Mucosa of descending colon (tissue), 3 donors: ENCODE data around the gene GFOD1. TPM values are rescaled to one million over a fixed set of nuclear protein-coding genes. Genes with fewer than 3 reads are reported as not detected.
A peak's percentile ranks its signal among the peaks of the same experiment; 100 is the strongest.
"Not testable (repeated sequence)": the region's sequence is repeated elsewhere in the genome, so short reads cannot be mapped to it uniquely, and the experiment has no call there.

Experiments
- ATAC-seq: fragments of 200-7000 bp; cut with Tn5 transposase; one replicate; pipeline ENCODE4 v1.9.1; 2020; ENCODE audit warnings: mild to moderate bottlenecking, moderate library complexity
- DNase-seq, 3 donors: peaks; one replicate each; pipeline ENCODE4 v3.0.0-alpha.2; 2020
- H3K36me3 ChIP-seq: fragments of 200-600 bp; one replicate; pipeline ENCODE4 v1.8.0; 2021; ENCODE audit warnings: low read depth, mild to moderate bottlenecking
- H3K4me1 ChIP-seq: fragments of 200-600 bp; one replicate; pipeline ENCODE4 v1.8.0; 2021; ENCODE audit warnings: low read depth, mild to moderate bottlenecking
- H3K4me3 ChIP-seq: fragments of 200-600 bp; one replicate; pipeline ENCODE4 v1.8.0; 2021; ENCODE audit warnings: mild to moderate bottlenecking
- H3K9me3 ChIP-seq: fragments of 200-600 bp; one replicate; pipeline ENCODE4 v1.8.0; 2021; ENCODE audit warnings: mild to moderate bottlenecking
- intact Hi-C, 2 donors: fragments of 100-400 bp; cut with DNase I in 1 of 2; cut with micrococcal nuclease in 1 of 2; formaldehyde crosslinking; loops; one replicate each; pipeline versions ENCODE4 v1.11.0 to v1.11.1; 2022; cut with DNase I, micrococcal nuclease
- total RNA-seq, 3 donors: library from RNA; stranded (reverse); fragmentation: NEBNext Ultra II Directional in 2 of 3; extraction: Animal tissue kit (Norgen Biotek cat#: 25700) in 2 of 3; gene quantifications; one replicate each; pipeline versions ENCODE4 v1.2.1 to v1.2.4, GENCODE V29; 2021 to 2023
- TF ChIP-seq, protein P1 (sequence below): fragments of 200-600 bp; IDR thresholded peaks from one replicate; pipeline ENCODE4 v1.8.0; 2022; ENCODE audit warnings: antibody characterized with exemption, mild to moderate bottlenecking
- donor health status: DM: no; HTN: no; CAD: no; lungs with moderate emphysema.
- donor health status: DM: no; HTN: no; CAD: no.
- donor health status: DM: no; HTN: yes; CAD: no.

GFOD1 gene
- total RNA-seq, 3 donors from 2014 or later = 10.4 to 22.4 (median 13.2) TPM

DNA sequence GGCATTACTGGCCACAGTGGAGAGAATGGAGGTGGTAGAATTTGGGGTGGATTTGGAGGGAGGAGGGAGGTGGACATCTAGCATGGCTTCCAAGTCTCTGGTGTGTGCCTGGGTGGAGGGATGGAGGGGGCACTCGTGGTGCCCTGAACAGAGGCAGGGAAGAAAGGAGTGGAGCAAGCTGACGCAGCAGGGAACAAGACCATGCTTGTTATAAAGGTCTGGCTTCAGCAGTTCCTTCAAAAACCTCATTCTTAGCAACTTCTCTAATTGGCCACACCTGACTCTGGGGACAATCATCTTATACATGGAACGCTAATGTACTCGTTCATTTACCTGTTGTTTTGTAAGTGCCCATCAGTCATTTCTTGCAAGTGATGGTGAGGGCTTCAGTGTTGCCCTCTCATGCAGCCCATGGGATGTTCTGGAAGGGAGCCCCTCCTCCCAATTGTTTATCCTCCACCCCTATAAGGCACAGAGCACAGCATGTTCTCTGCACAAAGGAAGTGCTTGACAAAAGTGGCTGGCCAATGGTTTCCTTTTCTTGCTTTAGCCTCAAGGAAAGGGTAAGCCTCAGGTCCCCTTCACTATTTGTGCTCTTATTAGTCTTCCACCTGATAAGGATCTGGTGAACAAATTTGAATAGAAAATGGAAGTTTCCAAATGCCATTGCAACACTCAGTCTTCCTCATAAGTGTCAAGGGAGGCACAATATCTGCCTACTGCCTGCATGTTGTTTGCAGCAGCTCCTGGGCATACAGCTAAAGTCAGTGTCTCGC lies 39.3 kb downstream of the GFOD1 start:
- ATAC-seq = peak; percentile 52

DNA sequence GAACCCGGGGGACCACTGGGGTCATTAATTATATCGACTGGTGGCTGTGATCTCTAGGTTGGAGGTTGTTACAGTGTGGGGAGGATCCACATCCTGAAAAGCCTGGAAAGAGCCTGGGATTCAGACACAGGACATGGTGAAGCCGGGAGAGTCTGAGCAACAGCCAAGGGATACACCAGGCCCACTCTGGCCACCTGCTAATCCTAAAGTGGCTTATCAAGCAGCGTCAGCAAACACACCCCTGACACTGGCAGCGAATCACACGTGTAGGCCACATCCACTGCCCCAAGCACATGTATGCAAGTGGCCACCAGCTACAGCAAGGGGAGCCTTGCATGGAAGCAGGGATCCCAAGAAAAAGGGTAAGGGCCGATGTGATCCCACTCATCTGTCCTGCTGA lies 41.0 kb downstream of the GFOD1 start:
- ATAC-seq = no peak
- H3K9me3 ChIP-seq = no peaks in the 10 kb centered on the region
- H3K4me1 ChIP-seq = peaks cover 29% of the 10 kb centered on the region
- H3K4me3 ChIP-seq = no peak overlapping the region
- H3K36me3 ChIP-seq = no peaks in the 10 kb centered on the region
- TF ChIP-seq, protein P1, sequence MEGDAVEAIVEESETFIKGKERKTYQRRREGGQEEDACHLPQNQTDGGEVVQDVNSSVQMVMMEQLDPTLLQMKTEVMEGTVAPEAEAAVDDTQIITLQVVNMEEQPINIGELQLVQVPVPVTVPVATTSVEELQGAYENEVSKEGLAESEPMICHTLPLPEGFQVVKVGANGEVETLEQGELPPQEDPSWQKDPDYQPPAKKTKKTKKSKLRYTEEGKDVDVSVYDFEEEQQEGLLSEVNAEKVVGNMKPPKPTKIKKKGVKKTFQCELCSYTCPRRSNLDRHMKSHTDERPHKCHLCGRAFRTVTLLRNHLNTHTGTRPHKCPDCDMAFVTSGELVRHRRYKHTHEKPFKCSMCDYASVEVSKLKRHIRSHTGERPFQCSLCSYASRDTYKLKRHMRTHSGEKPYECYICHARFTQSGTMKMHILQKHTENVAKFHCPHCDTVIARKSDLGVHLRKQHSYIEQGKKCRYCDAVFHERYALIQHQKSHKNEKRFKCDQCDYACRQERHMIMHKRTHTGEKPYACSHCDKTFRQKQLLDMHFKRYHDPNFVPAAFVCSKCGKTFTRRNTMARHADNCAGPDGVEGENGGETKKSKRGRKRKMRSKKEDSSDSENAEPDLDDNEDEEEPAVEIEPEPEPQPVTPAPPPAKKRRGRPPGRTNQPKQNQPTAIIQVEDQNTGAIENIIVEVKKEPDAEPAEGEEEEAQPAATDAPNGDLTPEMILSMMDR = no peak
- no peak for DNase-seq
- intact Hi-C loops = no loop called here

More for the DNA sequence above, 39.3 kb downstream of the GFOD1 start:
- DNase-seq = no peak
- Histone ChIP-seq H3K4me1 (peaks cover 21% of the 10 kb centered on the region), H3K36me3 (no peaks in the 10 kb centered on the region), H3K4me3 (no peak overlapping the region), H3K9me3 (no peaks in the 10 kb centered on the region)
- TF ChIP-seq, protein P1 = no peak
- intact Hi-C loops = no loop called here

DNA sequence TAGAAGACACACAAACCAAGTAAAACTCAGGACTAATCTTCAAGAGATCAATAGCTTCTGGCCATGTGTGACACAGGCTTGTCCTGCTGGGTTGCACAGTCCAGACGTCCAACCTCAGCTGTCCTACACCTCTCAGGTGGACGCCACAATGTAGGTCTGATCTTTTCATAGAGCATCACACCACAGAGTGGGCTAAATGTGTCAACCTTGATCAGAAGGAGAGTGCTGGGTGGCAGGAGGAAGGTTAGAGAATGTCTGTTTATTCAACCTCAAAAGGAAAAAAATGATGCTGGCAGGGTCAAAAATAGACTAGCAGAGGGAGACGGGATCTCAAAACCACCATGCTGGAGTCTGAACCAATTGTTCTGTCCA lies 41.7 kb downstream of the GFOD1 start:
- ATAC-seq (no peak), DNase-seq (no peak)
- peaks cover 29% of the 10 kb centered on the region for H3K4me1 ChIP-seq
- TF ChIP-seq, protein P1 = no peak
- H3K36me3 ChIP-seq = no peaks in the 10 kb centered on the region
- no peaks in the 10 kb centered on the region for H3K9me3 ChIP-seq
- intact Hi-C loops = no loop called here
- H3K4me3 ChIP-seq = no peak overlapping the region

DNA sequence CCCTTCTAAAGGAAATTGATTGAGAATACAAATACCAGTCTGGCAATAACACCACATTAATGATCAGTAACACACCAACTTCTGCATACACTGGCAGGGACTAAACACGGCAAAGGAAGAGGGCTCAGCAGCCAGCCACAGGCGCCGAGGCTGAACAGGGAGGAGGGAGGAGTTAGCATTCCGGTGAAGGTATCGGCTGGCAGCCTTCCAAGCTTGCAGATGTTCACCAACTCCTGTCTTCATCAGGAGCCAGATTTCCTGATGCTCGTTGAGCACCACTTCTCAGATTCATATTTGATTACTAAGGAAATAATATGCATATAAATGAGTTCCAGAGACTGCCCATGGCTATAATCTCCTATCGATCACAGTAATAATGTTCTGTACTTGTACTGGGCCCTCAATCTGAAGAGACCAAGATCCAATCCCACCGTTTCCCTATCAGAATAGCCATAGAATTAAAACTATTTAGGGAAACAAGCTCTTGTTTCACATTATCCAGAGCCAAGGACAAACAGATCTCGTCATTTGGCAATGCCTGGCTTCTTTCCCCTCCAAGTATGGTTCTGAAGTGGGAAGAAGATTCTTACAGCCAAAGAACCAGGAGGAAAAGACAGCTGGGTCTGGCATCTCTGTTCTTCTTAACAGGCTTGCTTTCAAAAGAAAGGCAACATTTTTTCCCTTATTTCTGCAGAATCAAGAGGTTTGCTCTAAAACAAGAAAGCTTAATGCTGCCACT lies 42.2 kb downstream of the GFOD1 start:
- no peak overlapping the region for H3K4me3 ChIP-seq
- TF ChIP-seq, protein P1 = no peak
- peaks cover 29% of the 10 kb centered on the region for H3K4me1 ChIP-seq
- intact Hi-C loops = no loop called here
- H3K36me3 ChIP-seq = no peaks in the 10 kb centered on the region
- peak; percentile 83 to 92 (median 85) for DNase-seq
- ATAC-seq = peak; percentile 78
- no peaks in the 10 kb centered on the region for H3K9me3 ChIP-seq

DNA sequence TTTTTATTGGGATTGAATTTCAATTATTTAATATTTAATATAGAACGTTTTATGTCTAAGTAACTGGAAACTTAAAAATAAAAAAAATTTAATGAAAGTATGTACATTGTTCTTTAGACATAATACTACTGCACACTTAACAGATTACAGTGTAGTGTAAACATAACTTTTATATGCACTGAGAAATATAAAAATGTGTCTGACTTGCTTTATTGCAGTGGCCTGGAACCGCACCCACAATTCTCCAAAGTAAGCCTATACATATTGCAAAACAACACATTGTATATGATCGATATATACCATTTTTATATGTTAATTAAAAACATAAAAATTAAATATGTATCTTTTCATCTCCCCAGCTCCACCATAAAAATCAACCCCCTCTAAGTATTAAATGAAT lies 42.8 kb downstream of the GFOD1 start:
- Histone ChIP-seq H3K4me1 (peaks cover 29% of the 10 kb centered on the region), H3K36me3 (no peaks in the 10 kb centered on the region), H3K9me3 (no peaks in the 10 kb centered on the region), H3K4me3 (no peak overlapping the region)
- intact Hi-C loops = no loop called here
- ATAC-seq = peak; percentile 78
- DNase-seq = peak in 1 of 3 donors; percentile 29
- TF ChIP-seq, protein P1 = no peak

DNA sequence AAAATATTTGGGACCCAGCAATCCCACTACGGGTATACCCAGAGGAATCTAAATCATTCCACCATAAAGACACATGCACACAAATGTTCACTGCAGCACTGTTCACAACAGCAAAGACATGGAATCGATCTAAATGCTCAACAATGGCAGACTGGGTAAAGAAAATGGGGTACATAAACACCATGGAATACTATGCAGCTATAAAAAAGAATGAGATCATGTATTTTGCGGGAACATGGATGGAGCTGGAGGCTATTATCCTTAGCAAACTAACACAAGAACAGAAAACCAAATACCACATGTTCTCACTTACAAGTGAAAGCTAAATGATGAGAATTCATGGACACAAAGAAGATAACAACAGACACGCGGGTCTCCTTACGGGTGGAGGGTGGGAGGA lies 43.4 kb downstream of the GFOD1 start:
- H3K9me3 ChIP-seq, intact Hi-C loops, ATAC-seq, H3K36me3 ChIP-seq, DNase-seq, H3K4me3 ChIP-seq: not testable (repeated sequence)
- peaks cover 29% of the 10 kb centered on the region for H3K4me1 ChIP-seq
